Right lobe of liver (tissue), 6 donors: Measurements from ENCODE around the gene SLC38A10. TPM values are rescaled to one million over a fixed set of nuclear protein-coding genes. Genes with fewer than 3 reads are reported as not detected.

Experiments
- ATAC-seq, 4 donors: fragments of 200-7000 bp; cut with Tn5 transposase; one replicate each; pipeline ENCODE4 v1.9.1; 2020; ENCODE audit warnings: mild to moderate bottlenecking in 4 of 4, moderate library complexity in 4 of 4
- DNase-seq, 3 donors: peaks; one replicate each; pipeline ENCODE4 v3.0.0-alpha.2; 2020
- H3K27ac ChIP-seq, 3 donors: fragments of 200-600 bp; one replicate each; pipeline ENCODE4 v1.8.0; 2022
- H3K27me3 ChIP-seq, 2 donors: fragments of 200-600 bp; one replicate each; pipeline ENCODE4 v1.8.0; 2022
- H3K36me3 ChIP-seq, 4 donors: fragments of 200-600 bp; sonication (generic) in 1 of 4; one replicate each; pipeline versions ENCODE4 v1.5.1 to v1.8.0; 2017 to 2022; ENCODE audit warnings: control low read depth in 1 of 4
- H3K4me1 ChIP-seq, 4 donors: fragments of 200-600 bp; sonication (generic) in 1 of 4; one replicate each; pipeline versions ENCODE4 v1.5.1 to v1.8.0; 2017 to 2022; ENCODE audit warnings: control low read depth in 1 of 4
- H3K4me3 ChIP-seq, 3 donors: fragments of 200-600 bp; one replicate each; pipeline ENCODE4 v1.8.0; 2022
- H3K9me3 ChIP-seq, 4 donors: fragments of 200-600 bp; sonication (generic) in 1 of 4; one replicate each; pipeline versions ENCODE4 v1.5.1 to v1.8.0; 2017 to 2022; ENCODE audit warnings: control low read depth in 1 of 4
- POLR2A ChIP-seq: fragments of 450-650 bp; IDR thresholded peaks from one replicate; pipeline ENCODE4 v1.6.1; 2017; ENCODE audit warnings: antibody characterized with exemption, mild to moderate bottlenecking
- WGBS: methylation state at CpG from one replicate; pipeline ENCODE4 v1.1.6; 2018; ENCODE audit warnings: low coverage, low lambda C conversion rate; ENCODE audit not compliant: insufficient coverage; ENCODE audit errors: missing lambda C conversion rate; 5-methylcytosine and 5-hydroxymethylcytosine counted together
- intact Hi-C, 2 donors: fragments of 100-400 bp; cut with DNase I; formaldehyde crosslinking; loops; one replicate each; pipeline versions ENCODE4 v1.11.2 to v1.14.1; 2022
- total RNA-seq, 6 experiments: library from RNA; depleted of rRNA in 2 of 6; stranded (reverse); fragments of >200 nt in 2 of 6; fragmentation: NEBNext Ultra II Directional in 3 of 6; extraction: Animal tissue kit (Norgen Biotek cat#: 25700) in 3 of 6; gene quantifications; one replicate each; pipeline versions ENCODE4 v1.1.0 to v1.2.4, GENCODE V29; 2016 to 2023
- TF ChIP-seq, protein P1 (sequence below), 4 donors: fragments of 200-600 bp in 3 of 4; fragments of 450-650 bp in 1 of 4; IDR thresholded peaks; one replicate each; pipeline versions ENCODE4 v1.5.1 to v1.8.0; 2016 to 2022; ENCODE audit warnings: antibody characterized with exemption in 4 of 4, mild to moderate bottlenecking in 2 of 4
- donor health status: DM: no; HTN: yes; CAD: no.
- donor health status: DM: no; HTN: no; CAD: no.
- donor health status: DM: no; HTN: no; CAD: no.
- donor health status: DM: no; HTN: yes; CAD: no.
- donor health status: DM: no; HTN: yes; CAD: no.

Gene SLC38A10
- total RNA-seq, 6 experiments from 2014 or later, result 60.9 to 104 (median 86.1) TPM

- DNase-seq (no peak), ATAC-seq (peak in 2 of 4 donors; percentile 6)
- H3K27ac ChIP-seq, result peak overlapping the region; percentile 31 to 80 (median 59)
- 36% methylated on average over 10 of the region's 12 CpGs for WGBS
- no peaks in the 10 kb centered on the region for H3K27me3 ChIP-seq
- peaks cover 0 to 56% (median 17%) of the 10 kb centered on the region in 4 donors for H3K36me3 ChIP-seq
- TF ChIP-seq POLR2A, result no peak
- TF ChIP-seq, protein P1, sequence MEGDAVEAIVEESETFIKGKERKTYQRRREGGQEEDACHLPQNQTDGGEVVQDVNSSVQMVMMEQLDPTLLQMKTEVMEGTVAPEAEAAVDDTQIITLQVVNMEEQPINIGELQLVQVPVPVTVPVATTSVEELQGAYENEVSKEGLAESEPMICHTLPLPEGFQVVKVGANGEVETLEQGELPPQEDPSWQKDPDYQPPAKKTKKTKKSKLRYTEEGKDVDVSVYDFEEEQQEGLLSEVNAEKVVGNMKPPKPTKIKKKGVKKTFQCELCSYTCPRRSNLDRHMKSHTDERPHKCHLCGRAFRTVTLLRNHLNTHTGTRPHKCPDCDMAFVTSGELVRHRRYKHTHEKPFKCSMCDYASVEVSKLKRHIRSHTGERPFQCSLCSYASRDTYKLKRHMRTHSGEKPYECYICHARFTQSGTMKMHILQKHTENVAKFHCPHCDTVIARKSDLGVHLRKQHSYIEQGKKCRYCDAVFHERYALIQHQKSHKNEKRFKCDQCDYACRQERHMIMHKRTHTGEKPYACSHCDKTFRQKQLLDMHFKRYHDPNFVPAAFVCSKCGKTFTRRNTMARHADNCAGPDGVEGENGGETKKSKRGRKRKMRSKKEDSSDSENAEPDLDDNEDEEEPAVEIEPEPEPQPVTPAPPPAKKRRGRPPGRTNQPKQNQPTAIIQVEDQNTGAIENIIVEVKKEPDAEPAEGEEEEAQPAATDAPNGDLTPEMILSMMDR (IDR thresholded peaks at IDR 0.05), result no peak
- no peaks in the 10 kb centered on the region for H3K4me1 ChIP-seq
- H3K9me3 ChIP-seq, result no peaks in the 10 kb centered on the region
- intact Hi-C loops, result loop anchor here in 1 of 2 donors (10.0 kb wide), 1 partner anchor 199 kb away; no protein-coding TSS in a partner anchor
- peak overlapping the region in 1 of 3 donors; percentile 24 for H3K4me3 ChIP-seq
These were observed 9.2 kb downstream of the SLC38A10 start for GRCh38 chr17:81285894-81286293.

- Histone ChIP-seq H3K4me1 (no peaks in the 10 kb centered on the region), H3K9me3 (no peaks in the 10 kb centered on the region), H3K27me3 (no peaks in the 10 kb centered on the region), H3K36me3 (peaks cover 0 to 60% (median 17%) of the 10 kb centered on the region in 4 donors), H3K27ac (peak overlapping the region; percentile 31 to 80 (median 59)), H3K4me3 (peak overlapping the region in 2 of 3 donors; percentile 5 to 24)
- 20% methylated on average over 1 of the region's 37 CpGs for WGBS
- DNase-seq (peak; percentile 76 to 89 (median 85)), ATAC-seq (peak; percentile 80 to 88 (median 81))
- TF ChIP-seq, protein P1 (IDR thresholded peaks at IDR 0.05), result no peak
- intact Hi-C loops, result loop anchor here in 1 of 2 donors (10.0 kb wide), 1 partner anchor 199 kb away; no protein-coding TSS in a partner anchor
These were observed 9.8 kb downstream of the SLC38A10 start for GRCh38 chr17:81285179-81285878.

- H3K36me3 ChIP-seq, result peaks cover 0 to 59% (median 21%) of the 10 kb centered on the region in 4 donors
These were observed 12.2 kb downstream of the SLC38A10 start for GRCh38 chr17:81282876-81283275.

GRCh38 chr17:81282141-81282540, 13.0 kb downstream of the SLC38A10 start:
- H3K9me3 ChIP-seq, result no peaks in the 10 kb centered on the region
- H3K27me3 ChIP-seq, result no peaks in the 10 kb centered on the region
- intact Hi-C loops, result loop anchor here in 1 of 2 donors (10.0 kb wide), 1 partner anchor 203 kb away; no protein-coding TSS in a partner anchor
- ATAC-seq (no peak), DNase-seq (no peak)
- no peaks in the 10 kb centered on the region for H3K4me1 ChIP-seq
- H3K36me3 ChIP-seq, result peaks cover 0 to 53% (median 17%) of the 10 kb centered on the region in 4 donors
- WGBS, result 91% methylated on average over 10 of the region's 33 CpGs
- H3K4me3 ChIP-seq, result no peak overlapping the region
- TF ChIP-seq, protein P1 (IDR thresholded peaks at IDR 0.05), result no peak
- TF ChIP-seq POLR2A, result no peak
- no peak overlapping the region for H3K27ac ChIP-seq

More at GRCh38 chr17:81282876-81283275, 12.2 kb downstream of the SLC38A10 start:
- ATAC-seq, result no peak
- Histone ChIP-seq H3K9me3 (no peaks in the 10 kb centered on the region), H3K27me3 (no peaks in the 10 kb centered on the region), H3K4me3 (no peak overlapping the region), H3K27ac (no peak overlapping the region), H3K4me1 (no peaks in the 10 kb centered on the region)
- TF ChIP-seq, protein P1 (IDR thresholded peaks at IDR 0.05), result no peak
- TF ChIP-seq POLR2A, result no peak
- DNase-seq, result no peak
- WGBS, result no CpG with 5 or more reads among the region's 16 CpGs
- intact Hi-C loops, result loop anchor here in 1 of 2 donors (10.0 kb wide), 1 partner anchor 202 kb away; no protein-coding TSS in a partner anchor
